OCI-M2 (cell line): ENCODE data around the gene VPS72.
"Not testable (repeated sequence)": the region's sequence is repeated elsewhere in the genome, so short reads cannot be mapped to it uniquely, and the experiment has no call there.

ENCODE experiments used
- DNase-seq: peaks from one replicate; lab custom pipeline; 2025; ENCODE audit not compliant: unreplicated experiment; lab: John Stamatoyannopoulos, UW

The VPS72 gene

GRCh38 chr1:151189637-151190445, at the start of gene VPS72:
TSS of gene VPS72 (minus strand) at chr1:151190197. CDS start at chr1:151190121, 76 bp downstream.
- DNase-seq: peak; percentile 52

DNA sequence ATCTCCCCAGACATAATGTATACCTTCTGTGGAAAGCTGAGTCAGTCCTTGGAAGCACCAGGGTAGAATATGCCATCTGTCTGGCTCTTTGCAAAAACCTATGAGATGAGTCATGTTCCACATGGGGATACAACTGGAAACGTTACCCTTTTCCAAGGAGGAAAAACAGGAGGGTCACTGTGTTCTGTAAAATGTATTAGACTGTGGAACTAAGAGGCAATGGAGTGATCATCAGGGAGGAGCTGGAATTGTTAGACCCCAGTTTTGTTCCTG, 48.4 kb upstream of the VPS72 start:
- DNase-seq: no peak

DNA sequence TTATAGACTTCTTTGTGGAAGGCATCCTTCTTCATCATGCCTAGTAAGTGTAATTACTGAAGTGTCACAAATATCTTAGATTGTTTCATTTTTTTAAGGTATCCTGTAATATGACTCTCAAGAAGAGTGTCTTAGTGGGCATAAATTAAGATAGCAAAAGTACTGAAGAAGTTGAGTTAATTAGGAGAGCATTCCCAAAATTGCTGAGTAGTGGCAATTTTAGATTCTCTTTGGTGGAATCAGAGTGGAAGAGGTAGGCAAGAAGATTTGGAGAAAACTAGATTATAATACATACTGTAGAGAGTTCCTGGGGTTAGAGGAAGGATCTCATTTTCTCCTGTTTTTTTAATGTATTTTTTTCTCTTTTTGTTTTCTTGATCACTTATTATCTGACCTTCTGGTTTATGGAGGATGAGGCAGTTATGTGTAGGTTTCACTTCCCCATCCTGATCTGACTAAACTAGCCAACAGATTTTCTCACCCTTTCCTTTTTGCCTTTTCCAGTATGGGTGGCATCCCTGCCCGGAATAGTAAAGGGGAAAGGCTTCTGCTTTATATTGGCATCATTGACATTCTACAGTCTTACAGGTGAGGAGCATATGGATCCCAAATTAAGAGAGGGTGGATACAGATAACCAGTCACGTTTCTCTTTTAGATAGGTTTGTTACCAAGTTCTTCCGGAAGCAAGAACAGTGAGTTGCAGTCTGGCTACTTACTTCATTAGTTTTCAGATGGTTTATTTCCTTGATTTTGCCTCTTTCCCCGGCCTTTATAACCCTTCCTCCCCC, 47.9 kb upstream of the VPS72 start:
- DNase-seq: no peak

GRCh38 chr1:151235235-151235634, 45.2 kb upstream of the VPS72 start:
- DNase-seq: no peak

- no peak for DNase-seq
These were observed 32.1 kb upstream of the VPS72 start for GRCh38 chr1:151222130-151222529.

DNA sequence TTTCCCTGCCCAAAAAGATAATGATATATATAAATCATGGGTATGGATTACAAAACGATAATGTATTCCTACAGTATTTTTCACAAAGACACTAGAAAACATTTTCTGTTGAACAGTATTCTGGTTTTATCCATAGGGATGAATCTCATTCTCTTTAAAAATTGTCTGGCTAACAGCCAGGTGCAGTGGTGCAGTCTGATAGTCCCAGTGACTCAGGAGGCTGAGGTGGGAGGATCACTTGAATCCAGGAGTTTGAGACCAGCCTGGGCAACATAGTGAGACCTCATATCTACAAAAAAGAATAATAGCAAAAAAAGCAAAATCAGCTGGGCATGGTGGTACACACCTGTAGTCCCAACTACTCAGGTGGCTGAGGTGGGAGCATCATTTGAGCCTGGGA, 31.6 kb upstream of the VPS72 start:
- DNase-seq: no peak

GRCh38 chr1:151213560-151213959, 23.6 kb upstream of the VPS72 start:
- no peak for DNase-seq

DNA sequence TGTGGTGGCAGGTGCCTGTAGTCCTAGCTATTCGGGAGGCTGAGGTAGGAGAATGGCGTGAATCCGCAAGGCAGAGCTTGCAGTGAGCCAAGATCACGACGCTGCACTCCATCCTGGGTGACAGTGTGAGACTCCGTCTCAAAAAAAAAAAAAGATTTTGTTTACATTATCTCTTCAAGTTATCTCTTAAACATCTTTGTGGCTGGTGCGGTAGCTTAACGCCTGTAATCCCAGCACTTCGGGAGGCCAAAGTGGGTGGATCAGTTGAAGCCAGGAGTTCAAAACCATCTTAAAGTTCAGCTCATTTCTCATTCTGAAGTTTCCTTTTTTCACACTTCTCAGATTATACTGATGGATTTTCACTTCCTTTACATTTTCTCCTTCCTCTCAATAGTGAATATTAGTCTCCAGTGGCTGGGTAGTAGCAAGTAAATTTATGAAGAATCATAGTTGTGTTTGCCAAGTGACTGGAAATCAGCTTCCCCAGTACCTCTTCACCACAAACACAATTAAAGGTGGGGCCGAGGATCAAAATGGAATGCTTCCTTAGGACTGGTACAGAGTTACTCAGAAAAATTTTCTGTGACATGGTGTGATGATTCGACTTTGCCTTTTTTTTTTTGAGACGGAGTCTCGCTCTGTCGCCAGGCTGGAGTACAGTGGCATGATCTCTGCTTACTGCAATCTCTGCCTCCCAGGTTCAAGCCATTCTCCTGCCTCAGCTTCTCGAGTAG, 22.1 kb upstream of the VPS72 start:
- DNase-seq: no peak

DNA sequence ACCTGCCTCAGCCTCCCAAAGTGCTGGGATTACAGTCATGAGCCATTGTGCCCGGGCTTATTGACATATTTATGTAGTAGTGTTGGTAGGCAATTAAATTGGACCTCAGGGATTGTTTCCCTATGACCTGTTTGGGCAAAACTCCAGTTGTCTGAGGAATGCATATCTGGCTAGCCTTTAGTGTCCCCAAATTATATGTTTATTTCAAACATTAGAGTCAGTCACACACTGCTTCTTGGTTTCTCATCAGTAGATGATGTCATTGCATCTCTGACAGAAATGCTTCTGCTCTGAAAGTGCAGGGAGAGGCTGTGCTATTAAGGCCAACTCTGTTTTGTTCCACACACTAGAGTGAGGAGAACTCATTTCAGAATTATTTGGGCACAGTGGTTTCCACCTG, 20.8 kb upstream of the VPS72 start:
- DNase-seq: no peak

DNA sequence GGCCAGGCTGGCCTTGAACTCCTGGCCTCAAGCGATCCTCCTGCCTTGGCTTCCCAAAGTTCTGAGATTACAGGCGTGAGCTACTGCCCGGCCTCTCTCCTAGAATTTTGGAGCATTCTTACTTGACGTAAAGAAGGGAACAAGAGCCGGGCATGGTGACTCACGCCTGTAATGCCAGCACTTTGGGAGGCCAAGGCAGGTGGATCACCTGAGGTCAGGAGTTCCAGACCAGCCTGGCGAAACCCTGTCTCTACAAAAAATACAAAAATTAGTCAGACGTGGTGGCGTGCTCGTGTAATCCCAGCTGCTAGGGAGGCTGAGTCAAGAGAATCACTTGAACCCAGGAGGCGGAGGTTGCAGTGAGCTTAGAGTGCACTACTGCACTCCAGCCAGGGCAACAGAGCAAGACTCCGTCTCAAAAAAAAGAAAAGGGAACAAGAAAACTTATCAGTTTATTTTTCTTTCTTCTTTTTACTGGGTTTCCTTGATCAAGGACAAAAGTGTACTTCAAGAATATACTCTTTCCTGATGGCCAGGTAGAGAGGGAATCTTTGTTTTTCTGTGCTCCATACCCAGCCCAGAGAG, 15.5 kb upstream of the VPS72 start:
- DNase-seq: not testable (repeated sequence)

GRCh38 chr1:151199873-151200581, 10.0 kb upstream of the VPS72 start:
- DNase-seq: no peak

GRCh38 chr1:151198254-151199127, 8.5 kb upstream of the VPS72 start, which contains the start of gene PIP5K1A:
TSS of gene PIP5K1A (plus strand) at chr1:151198552. CDS start at chr1:151198997, 445 bp downstream.
- DNase-seq: peak; percentile 89

GRCh38 chr1:151197863-151198253, 7.9 kb upstream of the VPS72 start:
- no peak for DNase-seq

DNA sequence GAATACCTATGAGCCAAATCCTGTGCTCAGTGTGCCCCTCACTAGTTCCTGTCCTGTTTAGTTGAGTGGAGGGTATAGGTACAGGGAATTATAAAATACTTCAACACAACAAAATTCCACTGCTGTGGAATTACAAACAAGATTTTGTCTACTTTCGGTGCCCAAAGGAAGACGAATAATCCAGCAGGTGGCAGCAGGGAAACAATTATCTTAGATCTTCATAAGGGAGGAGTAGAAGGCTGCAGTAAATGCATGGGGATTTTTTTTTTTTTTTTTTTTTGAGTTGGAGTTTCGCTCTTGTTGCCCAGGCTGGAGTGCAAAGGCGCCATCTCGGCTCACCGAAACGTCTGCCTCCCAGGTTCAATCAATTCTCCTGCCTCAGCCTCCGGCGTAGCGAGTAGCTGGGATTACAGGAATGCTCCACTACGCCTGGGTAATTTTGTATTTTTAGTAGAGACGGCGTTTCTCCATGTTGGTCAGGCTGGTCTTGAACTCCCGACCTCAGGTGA, 6.3 kb upstream of the VPS72 start:
- no peak for DNase-seq

- not testable (repeated sequence) for DNase-seq
These were observed 5.0 kb upstream of the VPS72 start for GRCh38 chr1:151194894-151195594.

DNA sequence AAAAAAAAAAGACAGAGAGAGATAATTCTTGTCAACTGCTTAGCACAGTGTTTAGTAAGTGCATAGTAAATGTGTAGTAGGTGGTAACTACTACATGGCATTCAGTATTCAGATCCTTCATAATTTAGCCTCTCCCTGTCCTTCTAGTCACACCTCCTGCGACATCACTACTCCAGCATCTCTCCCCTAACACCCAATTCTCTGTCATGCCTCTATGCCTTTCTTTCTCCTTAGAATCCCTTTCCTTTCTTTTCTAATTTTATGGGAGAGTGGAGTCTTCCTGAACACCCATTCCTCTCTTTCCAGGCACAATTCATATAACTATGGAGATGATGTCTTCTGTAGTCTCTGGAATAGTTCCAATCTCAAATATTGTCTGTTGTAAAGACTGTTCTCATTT, 3.9 kb upstream of the VPS72 start:
- no peak for DNase-seq

GRCh38 chr1:151193304-151193703, 3.3 kb upstream of the VPS72 start:
- no peak for DNase-seq

GRCh38 chr1:151192047-151192446, 2.0 kb upstream of the VPS72 start:
- no peak for DNase-seq

DNA sequence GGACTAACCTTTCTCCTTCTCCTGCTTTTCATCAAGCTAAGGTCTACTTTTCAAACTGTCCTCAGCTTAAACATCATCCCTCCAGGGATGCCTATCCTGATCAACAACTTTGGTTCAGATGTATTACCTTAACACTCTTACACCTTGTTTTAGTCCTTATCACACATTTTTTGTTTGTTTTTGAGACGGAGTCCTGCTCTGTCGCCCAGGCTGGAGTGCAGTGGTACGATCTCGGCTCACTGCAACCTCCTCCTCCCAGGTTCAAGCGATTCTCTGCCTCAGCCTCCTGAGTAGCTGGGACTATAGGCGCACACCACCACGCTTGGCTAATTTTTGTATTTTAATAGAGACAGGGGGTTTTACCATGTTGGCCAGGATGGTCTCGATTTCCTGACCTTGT, 1.3 kb downstream of the VPS72 start:
- not testable (repeated sequence) for DNase-seq
